GM21360 (cell line): ENCODE results near the gene PAPOLG.
A peak's percentile ranks its signal among the peaks of the same experiment; 100 is the strongest.
"Not testable (repeated sequence)": the region's sequence is repeated elsewhere in the genome, so short reads cannot be mapped to it uniquely, and the experiment has no call there.

Experiments used
- ATAC-seq: cut with Tn5 transposase; IDR thresholded peaks from one replicate; pipeline ENCODE4 v1.9.1; 2021; ENCODE audit warnings: mild to moderate bottlenecking, moderate library complexity; ENCODE audit not compliant: unreplicated experiment

Gene PAPOLG

GRCh38 chr2:60821587-60822302 lies 65.7 kb downstream of the PAPOLG start:
- ATAC-seq = no peak

GRCh38 chr2:60822987-60823386 lies 66.9 kb downstream of the PAPOLG start:
- ATAC-seq = no peak

GRCh38 chr2:60823694-60824305 lies 67.7 kb downstream of the PAPOLG start:
- no peak for ATAC-seq

GRCh38 chr2:60825666-60826065 lies 69.6 kb downstream of the PAPOLG start:
- no peak for ATAC-seq

DNA sequence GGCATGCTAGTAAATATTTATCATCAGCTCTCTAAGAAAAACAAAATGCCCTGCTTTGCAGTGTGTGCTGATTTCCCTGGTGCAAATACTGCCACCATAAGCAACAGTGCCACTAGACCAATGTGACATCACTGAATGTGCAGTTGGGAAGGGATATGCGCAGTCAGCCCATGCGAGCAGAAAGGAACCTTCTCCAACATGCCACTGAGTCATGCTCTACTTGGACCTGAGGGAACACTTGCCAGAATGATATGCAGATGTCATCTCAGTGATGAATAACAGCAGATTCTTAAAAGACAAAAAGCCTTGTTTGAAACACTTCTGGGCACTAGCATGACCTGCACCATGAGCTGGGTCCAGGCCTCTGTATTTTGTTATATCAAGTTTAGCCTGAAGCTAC lies 70.0 kb downstream of the PAPOLG start:
- ATAC-seq = no peak

- not testable (repeated sequence) for ATAC-seq
Measured at GRCh38 chr2:60826860-60827259, 70.8 kb downstream of the PAPOLG start.

GRCh38 chr2:60827369-60827768 lies 71.3 kb downstream of the PAPOLG start:
- ATAC-seq = no peak

- no peak for ATAC-seq
Measured at GRCh38 chr2:60830991-60831390, 74.9 kb downstream of the PAPOLG start.

GRCh38 chr2:60831921-60832320 lies 75.9 kb downstream of the PAPOLG start:
- ATAC-seq = no peak

DNA sequence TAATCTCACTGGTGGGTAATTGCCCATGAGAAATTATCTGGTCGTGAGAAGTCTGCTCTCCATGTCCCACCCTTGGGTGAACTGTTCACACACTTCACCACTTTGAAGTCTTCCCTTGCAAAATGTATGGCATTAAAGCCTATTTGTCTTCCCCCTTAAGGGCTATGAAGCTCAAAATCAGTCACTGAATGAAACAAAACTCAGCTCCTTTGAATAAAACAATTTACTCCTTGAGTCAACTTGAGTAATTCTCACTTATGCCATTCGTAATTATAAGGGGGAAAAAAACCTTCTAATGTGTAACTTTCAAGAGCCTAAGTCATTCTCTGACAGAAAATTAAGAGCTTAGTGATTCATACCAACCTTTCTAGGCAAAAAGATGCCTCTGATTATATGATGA lies 76.6 kb downstream of the PAPOLG start:
- no peak for ATAC-seq

DNA sequence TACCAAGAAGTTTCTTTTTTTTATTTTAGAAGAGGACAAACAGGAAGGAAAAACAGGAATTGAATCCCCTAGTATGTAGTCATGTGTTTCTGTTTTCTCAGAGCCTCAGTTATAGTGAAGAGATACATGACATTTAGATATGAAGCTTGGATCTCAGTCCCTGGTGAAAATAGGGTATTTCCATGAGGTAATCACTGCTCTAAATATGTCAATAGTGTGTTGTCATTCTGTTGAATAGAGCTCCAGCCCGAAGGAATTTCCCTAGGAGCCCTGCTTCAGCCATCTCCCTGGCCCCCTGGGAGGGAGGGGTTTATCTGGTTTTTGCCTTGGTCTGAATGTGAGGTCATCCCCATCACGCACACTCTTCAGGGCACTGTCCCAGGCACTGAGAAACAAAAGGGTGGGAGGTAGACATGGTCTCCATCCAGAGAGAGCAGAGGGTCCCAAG lies 78.2 kb downstream of the PAPOLG start:
- peak; percentile 42 for ATAC-seq

- no peak for ATAC-seq
Measured at GRCh38 chr2:60836491-60836890, 80.4 kb downstream of the PAPOLG start.

GRCh38 chr2:60837123-60837522 lies 81.1 kb downstream of the PAPOLG start:
- ATAC-seq = no peak

- ATAC-seq = no peak
Measured at GRCh38 chr2:60838481-60838880, 82.4 kb downstream of the PAPOLG start.

GRCh38 chr2:60839126-60839813 lies 83.2 kb downstream of the PAPOLG start:
- peak; percentile 50 for ATAC-seq

GRCh38 chr2:60840880-60841279 lies 84.8 kb downstream of the PAPOLG start:
- peak; percentile 37 for ATAC-seq

DNA sequence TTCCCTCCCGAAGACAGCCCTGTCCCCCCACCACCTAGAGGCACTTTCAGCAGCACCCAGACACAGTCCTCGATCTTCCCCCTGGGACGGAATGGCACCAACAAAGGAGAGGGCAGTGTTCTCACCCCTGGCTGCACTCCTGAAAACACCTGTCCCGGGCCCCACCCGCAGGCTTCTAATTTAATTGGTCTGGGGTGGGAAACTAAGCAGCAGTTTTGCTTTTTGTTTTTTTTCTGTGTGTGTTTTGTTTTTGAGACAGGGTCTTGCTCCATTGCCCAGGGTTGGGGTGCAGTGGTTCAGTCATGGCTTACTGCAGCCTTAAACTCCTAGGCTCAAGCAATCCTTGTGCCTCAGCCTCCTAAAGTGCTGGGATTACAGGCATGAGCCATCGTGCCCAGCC lies 86.9 kb downstream of the PAPOLG start:
- no peak for ATAC-seq

DNA sequence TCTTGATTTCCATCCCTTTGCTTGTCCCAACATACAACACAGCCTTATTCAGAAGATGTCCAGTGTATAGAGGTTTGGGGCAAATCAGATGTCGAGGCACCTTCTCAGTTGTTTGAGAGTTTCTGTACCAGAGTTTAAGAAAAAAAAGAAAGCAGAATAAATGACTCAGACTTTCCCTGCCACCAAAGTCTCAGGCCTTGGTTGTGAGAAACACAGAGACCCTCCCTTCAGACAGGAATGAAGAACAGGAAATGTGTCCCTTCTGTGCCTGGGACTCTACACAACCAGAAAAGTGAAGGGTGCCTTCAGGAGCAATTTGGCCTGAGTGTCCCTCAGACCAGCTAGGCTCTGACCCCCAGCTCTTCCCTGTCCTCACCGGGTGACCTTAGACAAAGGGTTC lies 88.0 kb downstream of the PAPOLG start:
- no peak for ATAC-seq

- no peak for ATAC-seq
Measured at GRCh38 chr2:60847854-60848253, 91.8 kb downstream of the PAPOLG start.
